Measurements from ENCODE around the gene GPX3. TPM values are rescaled to one million over a fixed set of nuclear protein-coding genes. Genes with fewer than 3 reads are reported as not detected.
A peak's percentile ranks its signal among the peaks of the same experiment; 100 is the strongest.

GPX3 gene
- total and polyA plus RNA-seq, 2 of the 8 experiments (the other 6 are each of a cell fraction or from before 2014, with no cell fraction given) = 27.8 to 77.9 TPM

DNA sequence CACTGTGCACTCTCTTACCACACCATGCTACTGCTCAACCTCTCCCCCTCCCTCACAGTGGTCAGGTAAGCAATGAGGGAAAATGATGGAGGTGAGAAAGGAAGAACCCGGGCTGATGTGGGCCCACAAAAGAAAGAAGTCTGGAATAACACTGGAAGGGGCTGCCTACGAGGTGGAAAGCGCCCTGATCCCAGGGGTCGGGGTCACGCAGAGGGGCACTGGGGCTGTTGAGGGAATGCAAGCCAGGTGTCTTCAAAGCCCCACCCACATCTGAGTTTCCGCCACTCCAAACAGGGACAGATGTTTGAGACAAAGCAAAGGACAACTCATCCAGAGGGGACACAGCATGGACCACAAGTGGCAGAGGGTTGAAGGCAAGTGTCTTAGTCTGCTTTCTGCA lies 56.2 kb downstream of the GPX3 start:
- Histone ChIP-seq H3K79me2 (ENCODE audit: control insufficient read depth in 1 of 2, insufficient read depth in 2 of 2, low read length in 2 of 2) (peaks cover 3 to 37% of the 10 kb centered on the region in 2 experiments; a peak in 3 of 4 replicates), H4K91ac (replicated peaks; ENCODE audit: insufficient read length, low read length) (no peak overlapping the region), H3K18ac (ENCODE audit: extremely low read depth, low read length) (no peak overlapping the region; the same call in 1 of the 2 replicates), H3K4ac (replicated peaks; ENCODE audit: insufficient read length, low read depth, low read length) (no peak overlapping the region), H3K27me3 (replicated peaks in 1 of 4; ENCODE audit: control insufficient read depth in 3 of 4, extremely low read depth in 1 of 4, insufficient read depth in 3 of 4, low read length in 3 of 4) (no peaks in the 10 kb centered on the region), H3K4me1 (replicated peaks in 1 of 4; ENCODE audit: control insufficient read depth in 3 of 4, insufficient read depth in 4 of 4, low read length in 3 of 4) (peaks cover 0 to 4% (median 2%) of the 10 kb centered on the region in 4 experiments; a peak in 4 of 7 replicates), H3K27ac (ENCODE audit: low read depth, low read length) (no peak overlapping the region), H3K9ac (replicated peaks in 1 of 4; ENCODE audit: extremely low read depth in 1 of 4, low read depth in 3 of 4, low read length in 3 of 4) (no peak overlapping the region), H2AFZ (ENCODE audit: low read length) (no peak overlapping the region), H4K5ac (ENCODE audit: insufficient read length, low read depth, low read length) (no peak overlapping the region), H2BK15ac (ENCODE audit: low read length) (no peak overlapping the region), H3K56ac (replicated peaks; ENCODE audit: insufficient read length, low read depth, low read length) (no peak overlapping the region), H3K9me3 (ENCODE audit: insufficient read depth in 2 of 2, low read depth in 1 of 2, low read length in 1 of 2) (no peaks in the 10 kb centered on the region), H4K8ac (ENCODE audit: extremely low read depth, insufficient read depth, low read length) (no peak overlapping the region), H3K14ac (ENCODE audit: insufficient read length) (no peak overlapping the region), H2BK5ac (ENCODE audit: low read depth, low read length) (no peak overlapping the region), H2AK5ac (ENCODE audit: low read depth, low read length) (no peak overlapping the region), H4K20me1 (replicated peaks in 1 of 2; ENCODE audit: control insufficient read depth in 1 of 2, insufficient read depth in 2 of 2, low read length in 2 of 2) (peaks cover 0 to 2% of the 10 kb centered on the region in 2 experiments), H3K4me3 (ENCODE audit: extremely low read depth in 1 of 4, insufficient read depth in 2 of 4, low read depth in 3 of 4, low read length in 4 of 4) (no peak overlapping the region), H3K4me2 (ENCODE audit: insufficient read depth in 1 of 2, low read depth in 2 of 2, low read length in 2 of 2) (no peak overlapping the region), H2BK120ac (replicated peaks; ENCODE audit: low read depth, low read length) (no peak overlapping the region), H3K23me2 (ENCODE audit: low read depth, low read length) (peaks cover 3% of the 10 kb centered on the region), H3K36me3 (ENCODE audit: control insufficient read depth in 2 of 4, insufficient read depth in 4 of 4, low read length in 3 of 4) (no peaks in the 10 kb centered on the region), H2BK20ac (ENCODE audit: low read length) (no peak overlapping the region), H2BK12ac (ENCODE audit: low read depth, low read length) (0 out of 2 replicates have a peak overlapping the region, but pooled peaks have one; percentile 46), H3K23ac (ENCODE audit: insufficient read length) (no peak overlapping the region), H3K79me1 (ENCODE audit: low read depth, low read length) (peaks cover 6% of the 10 kb centered on the region; the same call in 1 of the 2 replicates)
- ChIA-PET POLR2A (ENCODE audit: partially characterized antibody) (no interaction called here), CTCF (ENCODE audit: partially characterized antibody) (interaction anchor here (16.8 to 28.6 kb wide), 2 partner anchors 24 to 35 kb away, joined by 172 to 442 read pairs; no protein-coding TSS in a partner anchor)
- 93% methylated on average over 6 of the region's 6 CpGs; no CpG with 5 or more reads in 1 of the 2 experiments for WGBS, 2 experiments (ENCODE audit: extremely low coverage in 1 of 2, insufficient coverage in 1 of 2, insufficient read length in 1 of 2, insufficient replicate concordance in 2 of 2, low coverage in 1 of 2, low lambda C conversion rate in 2 of 2, missing lambda C conversion rate in 1 of 2)
- DNase-seq (ENCODE audit: low read depth in 1 of 2, low spot score in 2 of 2) (no peak), FAIRE-seq (no peak)
- TF ChIP-seq BRCA1 (IDR thresholded peaks at IDR 0.05; ENCODE audit: low read depth, low read length) (no peak), EP300 (IDR thresholded peaks at IDR 0.05; ENCODE audit: borderline replicate concordance in 1 of 2, low read depth in 2 of 2, low read length in 2 of 2) (no peak), JUN (IDR thresholded peaks at IDR 0.05; ENCODE audit: low read depth, low read length) (no peak), CBX8 (IDR thresholded peaks at IDR 0.05; ENCODE audit: borderline replicate concordance, low read depth, low read length) (no peak), TAF7 (optimal IDR thresholded peaks at IDR 0.05; ENCODE audit: borderline replicate concordance, low read depth, low read length) (no peak), SAP30 (IDR thresholded peaks at IDR 0.05; ENCODE audit: insufficient read depth, insufficient replicate concordance, low read length) (no peak), SRF (IDR thresholded peaks at IDR 0.05; ENCODE audit: low read depth, low read length) (no peak), JUND (IDR thresholded peaks at IDR 0.05; ENCODE audit: low read length) (no peak)
- TF ChIP-seq, protein P1, sequence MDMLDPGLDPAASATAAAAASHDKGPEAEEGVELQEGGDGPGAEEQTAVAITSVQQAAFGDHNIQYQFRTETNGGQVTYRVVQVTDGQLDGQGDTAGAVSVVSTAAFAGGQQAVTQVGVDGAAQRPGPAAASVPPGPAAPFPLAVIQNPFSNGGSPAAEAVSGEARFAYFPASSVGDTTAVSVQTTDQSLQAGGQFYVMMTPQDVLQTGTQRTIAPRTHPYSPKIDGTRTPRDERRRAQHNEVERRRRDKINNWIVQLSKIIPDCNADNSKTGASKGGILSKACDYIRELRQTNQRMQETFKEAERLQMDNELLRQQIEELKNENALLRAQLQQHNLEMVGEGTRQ (IDR thresholded peaks at IDR 0.05; ENCODE audit: low read length) = no peak
- TF ChIP-seq, protein P2, sequence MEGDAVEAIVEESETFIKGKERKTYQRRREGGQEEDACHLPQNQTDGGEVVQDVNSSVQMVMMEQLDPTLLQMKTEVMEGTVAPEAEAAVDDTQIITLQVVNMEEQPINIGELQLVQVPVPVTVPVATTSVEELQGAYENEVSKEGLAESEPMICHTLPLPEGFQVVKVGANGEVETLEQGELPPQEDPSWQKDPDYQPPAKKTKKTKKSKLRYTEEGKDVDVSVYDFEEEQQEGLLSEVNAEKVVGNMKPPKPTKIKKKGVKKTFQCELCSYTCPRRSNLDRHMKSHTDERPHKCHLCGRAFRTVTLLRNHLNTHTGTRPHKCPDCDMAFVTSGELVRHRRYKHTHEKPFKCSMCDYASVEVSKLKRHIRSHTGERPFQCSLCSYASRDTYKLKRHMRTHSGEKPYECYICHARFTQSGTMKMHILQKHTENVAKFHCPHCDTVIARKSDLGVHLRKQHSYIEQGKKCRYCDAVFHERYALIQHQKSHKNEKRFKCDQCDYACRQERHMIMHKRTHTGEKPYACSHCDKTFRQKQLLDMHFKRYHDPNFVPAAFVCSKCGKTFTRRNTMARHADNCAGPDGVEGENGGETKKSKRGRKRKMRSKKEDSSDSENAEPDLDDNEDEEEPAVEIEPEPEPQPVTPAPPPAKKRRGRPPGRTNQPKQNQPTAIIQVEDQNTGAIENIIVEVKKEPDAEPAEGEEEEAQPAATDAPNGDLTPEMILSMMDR (IDR thresholded peaks at IDR 0.05; ENCODE audit: control extremely low read depth in 1 of 3, insufficient read depth in 1 of 3, low read depth in 1 of 3, low read length in 3 of 3) = no peak
